Lower lobe of right lung (tissue), 2 donors: ENCODE measurements around the gene DEFB114. TPM values are rescaled to one million over a fixed set of nuclear protein-coding genes. Genes with fewer than 3 reads are reported as not detected.

ENCODE experiments used
- ATAC-seq, 2 donors: fragments of 200-7000 bp; cut with Tn5 transposase; one replicate each; pipeline ENCODE4 v1.9.1; 2020 to 2022; ENCODE audit warnings: mild to moderate bottlenecking in 2 of 2, moderate library complexity in 2 of 2
- DNase-seq: peaks from one replicate; pipeline ENCODE4 v3.0.0-alpha.2; 2020
- H3K27ac ChIP-seq: fragments of 200-600 bp; one replicate; pipeline ENCODE4 v1.8.0; 2022
- H3K27me3 ChIP-seq: fragments of 200-600 bp; one replicate; pipeline ENCODE4 v1.8.0; 2022; ENCODE audit warnings: low read depth
- H3K36me3 ChIP-seq: fragments of 200-600 bp; one replicate; pipeline ENCODE4 v1.8.0; 2022; ENCODE audit warnings: mild to moderate bottlenecking
- H3K4me1 ChIP-seq: fragments of 200-600 bp; one replicate; pipeline ENCODE4 v1.8.0; 2022
- H3K4me3 ChIP-seq: fragments of 200-600 bp; one replicate; pipeline ENCODE4 v1.8.0; 2022; ENCODE audit warnings: mild to moderate bottlenecking
- H3K9me3 ChIP-seq: fragments of 200-600 bp; one replicate; pipeline ENCODE4 v1.8.0; 2022
- CTCF ChIP-seq: fragments of 200-600 bp; IDR thresholded peaks from one replicate; pipeline ENCODE4 v1.8.0; 2022; ENCODE audit warnings: antibody characterized with exemption, mild to moderate bottlenecking
- intact Hi-C: fragments of 100-400 bp; cut with DNase I; formaldehyde crosslinking; loops from one replicate; pipeline ENCODE4 v1.11.0; 2022
- total RNA-seq: library from RNA; stranded (reverse); fragmentation: NEBNext Ultra II Directional; extraction: Animal tissue kit (Norgen Biotek cat#: 25700); gene quantifications from one replicate; pipeline ENCODE4 v1.2.1, GENCODE V29; 2021
- donor health status: DM: no; HTN: yes; CAD: no; lungs with severe emphysema.

Gene DEFB114
- total RNA-seq, 1 donor from 2014 or later = not detected

- no peaks in the 10 kb centered on the region for H3K36me3 ChIP-seq
- H3K4me1 ChIP-seq = no peaks in the 10 kb centered on the region
- intact Hi-C loops = no loop called here
- H3K27me3 ChIP-seq = no peaks in the 10 kb centered on the region
- no peaks in the 10 kb centered on the region for H3K9me3 ChIP-seq
- ATAC-seq (no peak), DNase-seq (no peak)
- no peak overlapping the region for H3K27ac ChIP-seq
- H3K4me3 ChIP-seq = no peak overlapping the region
- TF ChIP-seq CTCF = no peak
Measured at GRCh38 chr6:49986551-49986950, 22.6 kb upstream of the DEFB114 start.

DNA sequence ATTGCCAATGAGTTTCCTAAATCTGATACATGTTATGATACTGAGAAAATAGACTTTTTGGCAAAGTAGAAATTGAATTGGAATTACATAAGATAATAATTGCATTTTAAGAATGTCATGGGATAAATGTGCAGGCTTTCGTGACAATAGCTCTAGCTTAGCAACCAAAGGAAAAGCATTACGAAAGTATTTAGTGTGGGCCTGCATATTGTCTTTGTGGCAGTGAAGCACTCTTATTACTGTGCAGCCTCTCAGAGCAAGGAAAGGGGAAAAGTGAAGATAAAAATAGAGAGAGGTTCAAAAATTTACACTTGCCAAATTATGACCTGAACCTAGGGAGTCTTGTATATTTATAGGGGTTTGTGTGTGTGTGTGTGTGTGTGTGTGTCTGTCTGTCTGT is 18.1 kb upstream of the DEFB114 start:
- no peak for TF ChIP-seq CTCF
- no peaks in the 10 kb centered on the region for H3K36me3 ChIP-seq
- intact Hi-C loops = no loop called here
- no peaks in the 10 kb centered on the region for H3K9me3 ChIP-seq
- no peaks in the 10 kb centered on the region for H3K27me3 ChIP-seq
- H3K27ac ChIP-seq = no peak overlapping the region
- no peak overlapping the region for H3K4me3 ChIP-seq
- no peaks in the 10 kb centered on the region for H3K4me1 ChIP-seq
- ATAC-seq = no peak
- no peak for DNase-seq

- Histone ChIP-seq H3K27me3 (no peaks in the 10 kb centered on the region), H3K4me3 (no peak overlapping the region), H3K4me1 (no peaks in the 10 kb centered on the region), H3K9me3 (no peaks in the 10 kb centered on the region), H3K27ac (no peak overlapping the region), H3K36me3 (no peaks in the 10 kb centered on the region)
- TF ChIP-seq CTCF = no peak
- DNase-seq (no peak), ATAC-seq (no peak)
- intact Hi-C loops = no loop called here
Measured at GRCh38 chr6:49980898-49981297, 16.9 kb upstream of the DEFB114 start.

DNA sequence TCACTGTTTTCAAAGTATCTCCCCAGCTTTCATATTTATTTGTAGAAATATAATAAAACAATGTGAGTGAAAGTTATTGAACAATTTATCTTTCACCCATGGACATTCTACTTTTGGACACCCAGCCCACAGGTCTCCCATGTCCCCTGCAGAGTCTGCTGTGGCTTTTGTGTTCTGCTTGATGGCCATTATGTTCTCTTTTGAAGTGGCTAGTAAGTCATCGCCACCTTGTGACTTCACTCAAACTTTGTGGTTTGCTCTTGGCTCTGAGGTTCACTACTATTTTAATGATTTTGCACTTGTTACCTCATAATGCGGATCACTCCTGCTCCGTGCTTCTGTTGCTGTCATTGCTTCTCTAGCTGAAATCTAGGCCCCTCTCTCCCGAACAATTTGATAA is 15.6 kb upstream of the DEFB114 start:
- H3K9me3 ChIP-seq = no peaks in the 10 kb centered on the region
- ATAC-seq (no peak), DNase-seq (no peak)
- TF ChIP-seq CTCF = no peak
- no peaks in the 10 kb centered on the region for H3K4me1 ChIP-seq
- no peaks in the 10 kb centered on the region for H3K36me3 ChIP-seq
- H3K27me3 ChIP-seq = no peaks in the 10 kb centered on the region
- H3K4me3 ChIP-seq = no peak overlapping the region
- intact Hi-C loops = no loop called here
- H3K27ac ChIP-seq = no peak overlapping the region

DNA sequence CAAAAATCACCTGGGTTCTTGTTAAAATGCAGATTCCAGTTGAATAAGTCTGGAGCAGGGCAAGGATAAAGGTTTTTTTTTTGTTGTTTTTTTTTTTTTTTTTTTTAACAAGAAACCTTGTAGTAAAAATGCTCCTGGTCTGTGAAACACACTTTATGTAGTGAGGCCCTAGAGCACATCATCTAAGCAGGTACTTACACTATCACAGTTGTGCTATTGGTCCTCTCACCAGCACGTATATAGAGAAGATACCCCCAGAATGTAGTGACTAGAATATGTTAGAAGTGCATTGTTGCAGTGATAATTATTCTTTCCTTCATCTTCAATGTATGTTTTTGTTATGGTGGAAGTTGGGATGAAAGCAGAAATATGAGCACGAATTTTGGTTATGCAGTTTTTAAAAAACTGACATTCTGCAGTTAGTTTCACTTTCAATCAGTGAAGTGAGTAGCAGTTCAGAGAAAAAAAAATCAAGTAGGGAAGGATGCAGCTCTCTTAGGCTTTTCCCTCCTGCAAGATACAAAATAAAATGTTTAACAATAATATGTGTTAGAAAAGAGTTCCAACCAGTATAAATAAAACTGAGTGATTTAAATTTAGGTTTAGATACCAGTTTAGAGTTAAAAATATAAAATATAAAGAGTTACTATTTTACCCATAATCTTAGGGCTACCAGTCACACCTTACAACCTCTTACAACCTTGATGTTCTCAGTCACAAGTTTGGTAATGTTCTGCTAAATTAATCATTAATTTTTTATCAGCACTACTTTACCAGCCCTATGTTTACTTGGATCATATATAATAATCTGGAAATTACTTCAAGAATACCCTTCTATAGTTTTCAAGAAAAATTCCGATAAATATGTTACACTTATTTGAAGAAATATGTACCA is 14.6 kb upstream of the DEFB114 start:
- Histone ChIP-seq H3K4me1 (no peaks in the 10 kb centered on the region), H3K36me3 (no peaks in the 10 kb centered on the region), H3K4me3 (no peak overlapping the region), H3K9me3 (no peaks in the 10 kb centered on the region), H3K27ac (no peak overlapping the region), H3K27me3 (no peaks in the 10 kb centered on the region)
- no peak for TF ChIP-seq CTCF
- intact Hi-C loops = no loop called here
- DNase-seq (no peak), ATAC-seq (no peak)
